Measurements from ENCODE around the gene INCA1. TPM values are rescaled to one million over a fixed set of nuclear protein-coding genes. Genes with fewer than 3 reads are reported as not detected.
"Not testable (repeated sequence)": the region's sequence is repeated elsewhere in the genome, so short reads cannot be mapped to it uniquely, and the experiment has no call there.

The INCA1 gene
- total and polyA plus RNA-seq, 2 donors (not counting 3 experiments of a cell fraction or from before 2014, with no cell fraction given): 0.71 to 1.0 TPM

- CTCF ChIA-PET: interaction anchor here (0.6 to 6.5 kb wide), 9 partner anchors 11 to 1405 kb away, joined by 3 to 72 read pairs (median 4); partner anchors contain the start of genes INCA1, KIF1C, RNF167 and SLC25A11
- H4K20me1 ChIP-seq (replicated peaks; ENCODE audit: control insufficient read depth, extremely low read depth, insufficient read depth, low read length): no peaks in the 10 kb centered on the region
- BruUV-seq (replicated peaks): no TSS peak
- intact Hi-C loops (cut with micrococcal nuclease): loop anchor here (1.0 kb wide), 1 partner anchor 31 kb away; no protein-coding TSS in a partner anchor
- H3K27ac ChIP-seq (ENCODE audit: insufficient read depth, low read depth, low read length): peak overlapping the region; percentile 26
- H3K9me3 ChIP-seq (replicated peaks; ENCODE audit: control insufficient read depth, insufficient read depth, low read length): no peaks in the 10 kb centered on the region
- no peaks in the 10 kb centered on the region for H3K9me1 ChIP-seq (replicated peaks; ENCODE audit: control insufficient read depth, extremely low read depth, insufficient read depth, low read length)
- dilution Hi-C loops (cut with MboI; ENCODE audit: extremely low pct_ligation_motif_present, low sequenced_read_pairs): no loop called here
- H3K27me3 ChIP-seq (ENCODE audit: control insufficient read depth in 2 of 2, insufficient read depth in 2 of 2, low read length in 2 of 2): peaks cover 2% of the 10 kb centered on the region in 2 experiments
- H3K4me1 ChIP-seq (ENCODE audit: control insufficient read depth, extremely low read depth, insufficient read depth, low read length): peaks cover 5% of the 10 kb centered on the region
- no peak for TF ChIP-seq FOS (IDR thresholded peaks at IDR 0.05; ENCODE audit: borderline replicate concordance, insufficient read depth, low read length)
- TF ChIP-seq, protein P1, sequence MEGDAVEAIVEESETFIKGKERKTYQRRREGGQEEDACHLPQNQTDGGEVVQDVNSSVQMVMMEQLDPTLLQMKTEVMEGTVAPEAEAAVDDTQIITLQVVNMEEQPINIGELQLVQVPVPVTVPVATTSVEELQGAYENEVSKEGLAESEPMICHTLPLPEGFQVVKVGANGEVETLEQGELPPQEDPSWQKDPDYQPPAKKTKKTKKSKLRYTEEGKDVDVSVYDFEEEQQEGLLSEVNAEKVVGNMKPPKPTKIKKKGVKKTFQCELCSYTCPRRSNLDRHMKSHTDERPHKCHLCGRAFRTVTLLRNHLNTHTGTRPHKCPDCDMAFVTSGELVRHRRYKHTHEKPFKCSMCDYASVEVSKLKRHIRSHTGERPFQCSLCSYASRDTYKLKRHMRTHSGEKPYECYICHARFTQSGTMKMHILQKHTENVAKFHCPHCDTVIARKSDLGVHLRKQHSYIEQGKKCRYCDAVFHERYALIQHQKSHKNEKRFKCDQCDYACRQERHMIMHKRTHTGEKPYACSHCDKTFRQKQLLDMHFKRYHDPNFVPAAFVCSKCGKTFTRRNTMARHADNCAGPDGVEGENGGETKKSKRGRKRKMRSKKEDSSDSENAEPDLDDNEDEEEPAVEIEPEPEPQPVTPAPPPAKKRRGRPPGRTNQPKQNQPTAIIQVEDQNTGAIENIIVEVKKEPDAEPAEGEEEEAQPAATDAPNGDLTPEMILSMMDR (IDR thresholded peaks at IDR 0.05; ENCODE audit: extremely low read depth in 1 of 2, insufficient read depth in 1 of 2, low read depth in 1 of 2, low read length in 2 of 2): peak; percentile 50 to 81
- peak overlapping the region; percentile 90 for H3K4me2 ChIP-seq (ENCODE audit: insufficient read depth, low read length)
- peak overlapping the region; percentile 98 for H2AFZ ChIP-seq (ENCODE audit: low read depth, low read length)
- H3K4me3 ChIP-seq (replicated peaks in 1 of 3; ENCODE audit: insufficient read depth in 1 of 3, low read depth in 1 of 3, low read length in 3 of 3): peak overlapping the region in 2 of 3 experiments; percentile 24 to 66
- DNase-seq (ENCODE audit: low read depth, low spot score) (peak; percentile 73), FAIRE-seq (peak; percentile 90)
- H3K9ac ChIP-seq (replicated peaks; ENCODE audit: extremely low read depth, insufficient read depth, low read length): peak overlapping the region; percentile 36
- no peaks in the 10 kb centered on the region for H3K36me3 ChIP-seq (ENCODE audit: control insufficient read depth in 2 of 2, extremely low read depth in 1 of 2, insufficient read depth in 2 of 2, low read length in 2 of 2)
- no peaks in the 10 kb centered on the region for H3K79me2 ChIP-seq (ENCODE audit: control insufficient read depth, insufficient read depth, low read length)
- POLR2A ChIA-PET: no interaction called here
Observed at GRCh38 chr17:5031365-5032082, 34.2 kb upstream of the INCA1 start.

GRCh38 chr17:5030168-5030567 lies 32.8 kb upstream of the INCA1 start:
- H3K4me1 ChIP-seq (ENCODE audit: control insufficient read depth, extremely low read depth, insufficient read depth, low read length); dilution Hi-C loops (cut with MboI; ENCODE audit: extremely low pct_ligation_motif_present, low sequenced_read_pairs); H3K9ac ChIP-seq (replicated peaks; ENCODE audit: extremely low read depth, insufficient read depth, low read length); H3K4me2 ChIP-seq (ENCODE audit: insufficient read depth, low read length); H3K27me3 ChIP-seq (ENCODE audit: control insufficient read depth in 2 of 2, insufficient read depth in 2 of 2, low read length in 2 of 2); BruUV-seq (replicated peaks); H2AFZ ChIP-seq (ENCODE audit: low read depth, low read length); H3K27ac ChIP-seq (ENCODE audit: insufficient read depth, low read depth, low read length); POLR2A ChIA-PET; DNase-seq (ENCODE audit: low read depth, low spot score); H4K20me1 ChIP-seq (replicated peaks; ENCODE audit: control insufficient read depth, extremely low read depth, insufficient read depth, low read length); H3K36me3 ChIP-seq (ENCODE audit: control insufficient read depth in 2 of 2, extremely low read depth in 1 of 2, insufficient read depth in 2 of 2, low read length in 2 of 2); intact Hi-C loops (cut with micrococcal nuclease); H3K9me3 ChIP-seq (replicated peaks; ENCODE audit: control insufficient read depth, insufficient read depth, low read length); H3K4me3 ChIP-seq (replicated peaks in 1 of 3; ENCODE audit: insufficient read depth in 1 of 3, low read depth in 1 of 3, low read length in 3 of 3); H3K9me1 ChIP-seq (replicated peaks; ENCODE audit: control insufficient read depth, extremely low read depth, insufficient read depth, low read length); H3K79me2 ChIP-seq (ENCODE audit: control insufficient read depth, insufficient read depth, low read length): not testable (repeated sequence)
- FAIRE-seq: peak; percentile 40
- CTCF ChIA-PET: interaction anchor here (1.4 to 6.5 kb wide), 4 partner anchors 10 to 1406 kb away, joined by 4 to 72 read pairs (median 4); partner anchors contain the start of gene CAMTA2
